ENCODE measurements around the gene TPX2.
A peak's percentile ranks its signal among the peaks of the same experiment; 100 is the strongest.

Gene TPX2

DNA sequence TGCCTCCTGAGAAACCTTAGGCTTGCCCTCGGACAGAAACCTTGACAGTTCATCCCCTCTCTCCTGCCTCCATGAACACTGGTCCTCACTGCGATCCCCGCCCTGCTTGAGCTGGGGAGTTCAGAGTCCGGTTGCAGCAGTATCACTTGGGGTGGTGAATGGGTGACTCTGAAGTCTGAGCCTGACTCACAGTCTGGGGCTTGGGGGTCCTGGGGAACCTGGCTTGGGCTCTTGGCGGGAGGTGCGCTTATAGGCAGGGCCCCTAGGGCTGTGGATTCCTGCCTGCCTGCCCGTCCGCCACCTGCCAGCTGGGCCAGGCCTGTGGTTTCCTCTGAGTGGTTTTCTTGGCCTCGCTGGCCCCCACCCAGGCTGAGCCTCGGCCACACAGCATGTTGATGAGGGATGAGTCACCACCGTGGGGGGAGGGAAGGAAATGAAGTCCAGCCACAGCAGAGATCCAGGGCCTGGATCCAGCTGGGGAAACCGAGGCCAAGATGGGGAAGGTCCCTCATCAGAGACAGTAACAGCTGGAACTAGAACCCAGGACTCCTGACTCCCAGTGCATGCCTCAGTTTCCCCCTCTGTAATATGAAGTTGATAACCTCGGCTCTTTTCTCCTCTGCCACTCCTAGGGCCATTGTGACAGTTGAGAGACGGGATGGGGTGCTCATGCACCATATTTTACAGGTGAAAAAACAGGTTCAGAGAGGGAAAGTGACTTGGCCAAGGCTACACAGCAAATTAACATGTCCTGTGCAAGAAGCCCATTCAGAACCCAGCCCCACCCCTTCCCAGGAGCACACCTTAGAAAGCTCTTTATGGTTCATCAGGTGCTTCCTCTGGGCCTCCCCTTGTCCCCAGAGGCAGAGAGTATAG, 97.1 kb downstream of the TPX2 start:
- peak; percentile 70 for DNase-seq (ENCODE audit: low spot score)
- TF ChIP-seq, protein P1, sequence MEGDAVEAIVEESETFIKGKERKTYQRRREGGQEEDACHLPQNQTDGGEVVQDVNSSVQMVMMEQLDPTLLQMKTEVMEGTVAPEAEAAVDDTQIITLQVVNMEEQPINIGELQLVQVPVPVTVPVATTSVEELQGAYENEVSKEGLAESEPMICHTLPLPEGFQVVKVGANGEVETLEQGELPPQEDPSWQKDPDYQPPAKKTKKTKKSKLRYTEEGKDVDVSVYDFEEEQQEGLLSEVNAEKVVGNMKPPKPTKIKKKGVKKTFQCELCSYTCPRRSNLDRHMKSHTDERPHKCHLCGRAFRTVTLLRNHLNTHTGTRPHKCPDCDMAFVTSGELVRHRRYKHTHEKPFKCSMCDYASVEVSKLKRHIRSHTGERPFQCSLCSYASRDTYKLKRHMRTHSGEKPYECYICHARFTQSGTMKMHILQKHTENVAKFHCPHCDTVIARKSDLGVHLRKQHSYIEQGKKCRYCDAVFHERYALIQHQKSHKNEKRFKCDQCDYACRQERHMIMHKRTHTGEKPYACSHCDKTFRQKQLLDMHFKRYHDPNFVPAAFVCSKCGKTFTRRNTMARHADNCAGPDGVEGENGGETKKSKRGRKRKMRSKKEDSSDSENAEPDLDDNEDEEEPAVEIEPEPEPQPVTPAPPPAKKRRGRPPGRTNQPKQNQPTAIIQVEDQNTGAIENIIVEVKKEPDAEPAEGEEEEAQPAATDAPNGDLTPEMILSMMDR (IDR thresholded peaks at IDR 0.05; ENCODE audit: borderline replicate concordance, control extremely low read depth, extremely low read depth, insufficient read depth, missing control alignments) = no peak
- in situ Hi-C loops (cut with MboI; ENCODE audit: low sequenced_read_pairs, unreplicated experiment) = loop anchor here (10.0 to 25.0 kb wide), 2 partner anchors 189 to 826 kb away; partner anchors contain the start of gene C20orf203

DNA sequence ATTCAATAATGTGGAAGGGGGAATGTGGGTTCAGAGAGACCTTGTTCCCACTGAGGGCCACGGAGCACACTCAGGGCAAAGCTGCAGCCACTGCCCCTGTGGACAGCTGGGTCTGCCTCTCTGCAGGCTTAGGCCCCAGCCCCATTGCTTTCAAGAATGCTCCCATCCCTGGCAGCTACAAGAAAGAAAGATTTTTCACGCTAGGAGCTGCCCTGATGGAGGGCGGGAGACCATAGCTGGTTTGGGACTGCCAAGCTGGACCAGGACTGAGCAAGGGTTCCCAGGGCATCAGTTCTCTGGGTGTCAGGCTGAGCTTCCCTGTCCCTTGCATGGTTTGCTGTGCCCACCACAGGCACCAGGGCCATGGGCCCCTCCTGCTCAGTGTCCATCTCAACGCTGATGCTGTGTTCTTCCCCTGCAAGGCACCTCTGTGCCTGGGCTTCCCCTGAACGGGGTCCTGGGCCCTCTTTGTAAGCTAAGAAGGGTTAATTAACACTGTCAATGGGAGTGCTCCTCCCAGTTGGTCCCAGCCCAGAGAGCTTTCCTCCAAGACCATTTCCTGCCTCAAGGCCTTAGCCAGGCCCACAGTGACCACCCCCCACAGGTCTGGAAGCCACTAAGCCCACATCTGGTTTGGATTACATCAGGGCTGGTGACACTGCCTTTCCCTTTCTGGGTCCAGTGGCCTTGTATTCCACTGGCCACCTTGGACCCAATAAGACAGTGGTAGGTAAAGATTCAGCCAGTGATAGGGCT, 97.9 kb downstream of the TPX2 start:
- in situ Hi-C loops (cut with MboI; ENCODE audit: low sequenced_read_pairs, unreplicated experiment) = loop anchor here (10.0 to 25.0 kb wide), 2 partner anchors 188 to 825 kb away; partner anchors contain the start of gene C20orf203
- TF ChIP-seq, protein P1 (IDR thresholded peaks at IDR 0.05; ENCODE audit: borderline replicate concordance, control extremely low read depth, extremely low read depth, insufficient read depth, missing control alignments) = no peak
- no peak for DNase-seq (ENCODE audit: low spot score)

DNA sequence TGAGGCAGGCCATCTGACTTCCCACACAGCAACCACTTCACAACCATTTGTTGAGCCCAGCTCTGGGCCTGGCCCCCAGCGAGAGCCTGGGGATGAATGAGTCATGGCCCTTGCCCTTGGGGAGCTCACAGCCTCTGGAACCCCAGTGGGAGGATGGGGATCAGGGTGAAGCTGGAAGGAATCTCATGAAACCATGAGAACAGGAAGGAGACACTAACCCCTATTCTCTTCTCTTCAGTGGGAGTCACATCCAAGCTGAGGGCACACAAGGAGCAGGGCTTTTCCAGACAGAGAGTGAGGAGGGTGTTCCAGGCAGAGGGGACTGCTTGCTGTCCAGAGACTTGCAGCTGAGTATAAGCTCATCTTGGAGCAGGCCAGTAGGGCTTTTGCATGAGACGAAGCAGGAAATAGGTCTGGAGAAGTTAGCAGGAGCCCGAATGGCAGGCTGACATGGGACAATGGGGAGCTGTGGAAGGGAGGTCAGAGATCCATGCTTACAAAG, 98.9 kb downstream of the TPX2 start:
- DNase-seq (ENCODE audit: low spot score) = no peak
- TF ChIP-seq, protein P1 (IDR thresholded peaks at IDR 0.05; ENCODE audit: borderline replicate concordance, control extremely low read depth, extremely low read depth, insufficient read depth, missing control alignments) = no peak
- in situ Hi-C loops (cut with MboI; ENCODE audit: low sequenced_read_pairs, unreplicated experiment) = loop anchor here (10.0 to 25.0 kb wide), 2 partner anchors 187 to 824 kb away; partner anchors contain the start of gene C20orf203

DNA sequence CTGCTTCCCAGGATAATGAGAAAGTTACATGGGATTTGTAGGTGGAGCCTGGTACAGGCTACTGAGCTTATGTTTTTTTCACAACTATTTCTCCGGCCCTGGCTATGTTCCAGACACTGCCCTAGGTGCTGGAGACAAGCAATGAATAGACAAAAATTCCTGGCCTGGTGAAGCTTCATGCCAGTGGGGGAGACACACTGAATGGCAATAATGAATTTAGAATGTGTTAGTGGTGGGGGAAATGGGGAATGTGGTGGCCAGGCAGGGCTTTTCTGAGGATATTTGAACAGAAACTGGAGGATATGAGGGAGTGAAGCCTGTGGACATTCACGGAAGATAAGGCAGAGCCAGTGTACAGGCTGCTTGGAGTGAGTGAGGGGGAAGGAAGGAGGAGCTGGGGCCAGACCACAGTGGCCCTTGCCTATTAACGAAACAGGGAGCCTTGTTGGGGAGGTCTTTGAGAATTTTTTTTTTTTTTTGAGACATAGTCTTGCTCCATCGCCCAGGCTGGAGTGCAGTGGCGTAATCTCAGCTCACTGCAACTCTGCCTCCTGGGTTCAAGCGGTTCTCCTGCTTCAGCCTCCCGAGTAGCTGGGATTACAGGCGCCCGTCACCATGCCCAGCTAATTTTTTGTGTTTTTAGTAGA, 99.7 kb downstream of the TPX2 start:
- in situ Hi-C loops (cut with MboI; ENCODE audit: low sequenced_read_pairs, unreplicated experiment) = loop anchor here (10.0 to 25.0 kb wide), 2 partner anchors 186 to 824 kb away; partner anchors contain the start of gene C20orf203
- no peak for DNase-seq (ENCODE audit: low spot score)
- TF ChIP-seq, protein P1 (IDR thresholded peaks at IDR 0.05; ENCODE audit: borderline replicate concordance, control extremely low read depth, extremely low read depth, insufficient read depth, missing control alignments) = no peak

DNA sequence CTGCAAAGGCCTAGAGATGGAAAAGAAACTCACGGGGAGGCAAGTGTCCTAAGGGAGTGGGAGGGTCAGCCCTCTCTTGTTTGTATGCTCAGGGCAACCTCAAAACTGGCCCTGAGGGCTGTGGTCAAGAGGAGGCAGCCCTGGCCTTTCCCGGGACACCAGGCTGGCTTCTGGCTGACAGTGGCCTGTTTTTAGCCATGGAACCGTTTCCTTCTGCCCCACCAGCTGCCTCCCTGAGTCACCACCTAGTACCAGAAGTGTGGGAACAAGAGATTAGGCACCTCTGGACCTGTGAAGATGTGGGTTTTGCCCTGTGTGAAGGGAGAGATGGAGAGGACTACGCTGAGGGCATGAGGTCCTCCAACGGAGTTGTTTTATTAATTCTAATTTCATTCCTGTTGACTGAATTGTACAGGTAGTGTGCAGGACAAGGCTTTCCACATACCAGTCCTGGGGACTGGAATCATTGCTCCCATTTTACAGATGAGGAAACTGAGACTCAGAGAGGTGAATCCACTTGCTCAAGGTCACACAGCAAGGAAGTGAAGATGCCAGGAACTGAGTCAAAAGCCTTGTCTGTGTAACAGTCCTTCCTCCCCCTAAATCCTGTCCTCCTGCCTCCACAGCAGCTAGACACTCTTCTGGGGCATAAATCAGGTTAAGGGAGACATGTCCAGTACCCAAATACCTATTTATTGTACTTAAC, 100.8 kb downstream of the TPX2 start:
- in situ Hi-C loops (cut with MboI; ENCODE audit: low sequenced_read_pairs, unreplicated experiment) = loop anchor here (10.0 to 25.0 kb wide), 2 partner anchors 185 to 822 kb away; partner anchors contain the start of gene C20orf203

More for the DNA sequence above, 100.8 kb downstream of the TPX2 start:
- TF ChIP-seq, protein P1 (IDR thresholded peaks at IDR 0.05; ENCODE audit: borderline replicate concordance, control extremely low read depth, extremely low read depth, insufficient read depth, missing control alignments) = no peak
- DNase-seq (ENCODE audit: low spot score) = no peak

All from GM13976 (cell line).